ENCODE results near the gene IFI16. TPM values are rescaled to one million over a fixed set of nuclear protein-coding genes. Genes with fewer than 3 reads are reported as not detected.

Gene IFI16
- total RNA-seq, 1 experiment from 2014 or later = 0.98 TPM

GRCh38 chr1:158989424-158989823, 20.3 kb upstream of the IFI16 start:
- BruUV-seq (replicated peaks) = no TSS peak
- H3K27ac ChIP-seq (ENCODE audit: low read length) = no peak overlapping the region
- H2AFZ ChIP-seq (ENCODE audit: low read length) = no peak overlapping the region
- TF ChIP-seq EZH2 (IDR thresholded peaks at IDR 0.05; ENCODE audit: low read length, unreplicated experiment) (no peak), CTCF (conservative IDR thresholded peaks at IDR 0.05; ENCODE audit: low read depth, low read length) (no peak), EZH2phosphoT487 (IDR thresholded peaks at IDR 0.05; ENCODE audit: borderline replicate concordance, low read length) (no peak)
- POLR2A ChIA-PET (ENCODE audit: unreplicated experiment) = no interaction called here
- no peaks in the 10 kb centered on the region for H3K79me2 ChIP-seq (ENCODE audit: low read length)
- H3K9me2 ChIP-seq (replicated peaks; ENCODE audit: low read length) = no peaks in the 10 kb centered on the region
- CTCF ChIA-PET = no interaction called here
- DNase-seq = no peak
- H4K20me1 ChIP-seq (ENCODE audit: low read length) = no peaks in the 10 kb centered on the region
- H3K9ac ChIP-seq (ENCODE audit: low read length) = no peak overlapping the region
- no peak overlapping the region for H3K4me3 ChIP-seq (ENCODE audit: low read length)
- H3K9me3 ChIP-seq (ENCODE audit: low read length) = no peaks in the 10 kb centered on the region
- no peaks in the 10 kb centered on the region for H3F3A ChIP-seq (ENCODE audit: low read length, unreplicated experiment)
- H3K4me1 ChIP-seq (ENCODE audit: insufficient read depth, low read length) = no peaks in the 10 kb centered on the region
- H3K27me3 ChIP-seq (ENCODE audit: low read length) = no peaks in the 10 kb centered on the region
- intact Hi-C loops (cut with micrococcal nuclease) = no loop called here
- ATAC-seq = no peak
- no peak overlapping the region for H3K4me2 ChIP-seq (ENCODE audit: low read length)
- H3K36me3 ChIP-seq (ENCODE audit: low read depth, low read length) = no peaks in the 10 kb centered on the region

GRCh38 chr1:158992787-158993312, 16.9 kb upstream of the IFI16 start:
- Histone ChIP-seq H2AFZ (ENCODE audit: low read length) (no peak overlapping the region), H3K4me1 (ENCODE audit: insufficient read depth, low read length) (no peaks in the 10 kb centered on the region), H3K4me3 (ENCODE audit: low read length) (no peak overlapping the region), H3K36me3 (ENCODE audit: low read depth, low read length) (no peaks in the 10 kb centered on the region), H3K9ac (ENCODE audit: low read length) (no peak overlapping the region), H3K27me3 (ENCODE audit: low read length) (no peaks in the 10 kb centered on the region), H3K9me2 (replicated peaks; ENCODE audit: low read length) (no peaks in the 10 kb centered on the region), H3K4me2 (ENCODE audit: low read length) (no peak overlapping the region), H3F3A (ENCODE audit: low read length, unreplicated experiment) (no peaks in the 10 kb centered on the region), H3K79me2 (ENCODE audit: low read length) (no peaks in the 10 kb centered on the region), H3K9me3 (ENCODE audit: low read length) (no peaks in the 10 kb centered on the region), H4K20me1 (ENCODE audit: low read length) (no peaks in the 10 kb centered on the region), H3K27ac (ENCODE audit: low read length) (no peak overlapping the region)
- TF ChIP-seq CTCF (conservative IDR thresholded peaks at IDR 0.05; ENCODE audit: low read depth, low read length) (no peak), EZH2 (IDR thresholded peaks at IDR 0.05; ENCODE audit: low read length, unreplicated experiment) (no peak), EZH2phosphoT487 (IDR thresholded peaks at IDR 0.05; ENCODE audit: borderline replicate concordance, low read length) (no peak)
- no TSS peak for BruUV-seq (replicated peaks)
- ATAC-seq = no peak
- intact Hi-C loops (cut with micrococcal nuclease) = loop anchor here (10.0 kb wide), 1 partner anchor 108 kb away; no protein-coding TSS in a partner anchor
- ChIA-PET CTCF (no interaction called here), POLR2A (ENCODE audit: unreplicated experiment) (no interaction called here)
- DNase-seq = no peak

- Histone ChIP-seq H3K9me3 (ENCODE audit: low read length) (no peaks in the 10 kb centered on the region), H3K79me2 (ENCODE audit: low read length) (no peaks in the 10 kb centered on the region), H3K9me2 (replicated peaks; ENCODE audit: low read length) (no peaks in the 10 kb centered on the region), H3K4me2 (ENCODE audit: low read length) (no peak overlapping the region), H3K4me3 (ENCODE audit: low read length) (no peak overlapping the region), H3K27ac (ENCODE audit: low read length) (no peak overlapping the region), H3K36me3 (ENCODE audit: low read depth, low read length) (no peaks in the 10 kb centered on the region), H3K9ac (ENCODE audit: low read length) (no peak overlapping the region), H3K27me3 (ENCODE audit: low read length) (no peaks in the 10 kb centered on the region), H3F3A (ENCODE audit: low read length, unreplicated experiment) (no peaks in the 10 kb centered on the region), H4K20me1 (ENCODE audit: low read length) (no peaks in the 10 kb centered on the region), H2AFZ (ENCODE audit: low read length) (no peak overlapping the region), H3K4me1 (ENCODE audit: insufficient read depth, low read length) (peaks cover 14% of the 10 kb centered on the region)
- ChIA-PET CTCF (no interaction called here), POLR2A (ENCODE audit: unreplicated experiment) (no interaction called here)
- DNase-seq (no peak), ATAC-seq (no peak)
- intact Hi-C loops (cut with micrococcal nuclease) = loop anchor here (5.0 to 10.0 kb wide), 2 partner anchors 112 to 490 kb away; no protein-coding TSS in a partner anchor
- no TSS peak for BruUV-seq (replicated peaks)
- no peak for TF ChIP-seq CTCF (conservative IDR thresholded peaks at IDR 0.05; ENCODE audit: low read depth, low read length)
- TF ChIP-seq EZH2 (IDR thresholded peaks at IDR 0.05; ENCODE audit: low read length, unreplicated experiment) = no peak
- TF ChIP-seq EZH2phosphoT487 (IDR thresholded peaks at IDR 0.05; ENCODE audit: borderline replicate concordance, low read length) = no peak
Measured at GRCh38 chr1:158996998-158997397, 12.7 kb upstream of the IFI16 start.
